AG09309 (cell line): ENCODE measurements around the gene PTPRU.

Experiments used
- DNase-seq: peaks from one replicate; pipeline ENCODE4 v3.0.0-alpha.2; 2010; ENCODE audit warnings: low read depth
- H3K4me3 ChIP-seq: 2 replicates; pipeline ENCODE4 v1.5.1; 2011; ENCODE audit warnings: mild to moderate bottlenecking, low read depth, low read length, moderate library complexity; ENCODE audit not compliant: control insufficient read depth
- CTCF ChIP-seq: IDR thresholded peaks from 2 replicates; pipeline ENCODE4 v1.5.1; 2011; ENCODE audit warnings: mild to moderate bottlenecking, low read depth, low read length, inconsistent platforms; ENCODE audit not compliant: insufficient read depth, control insufficient read depth; ENCODE audit errors: missing control alignments

PTPRU gene

DNA sequence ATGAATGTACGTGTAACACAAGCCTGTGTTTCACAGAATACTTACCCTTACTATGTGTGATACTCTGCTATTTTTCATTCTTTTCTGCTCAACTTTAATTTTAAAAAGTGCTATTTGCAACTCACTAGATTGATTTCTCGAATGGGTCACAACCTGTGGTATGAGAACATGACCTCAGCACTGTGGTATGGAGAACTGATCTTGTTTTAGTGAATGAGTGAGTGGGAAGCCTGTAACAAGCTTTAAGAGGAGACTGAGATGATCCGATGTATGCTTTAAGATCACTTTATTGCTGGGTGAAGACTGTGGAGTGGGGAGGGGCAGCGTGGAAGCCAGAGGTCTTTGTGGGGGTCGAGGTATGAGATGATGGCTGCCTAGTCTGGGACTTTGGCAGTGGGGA lies 27.1 kb upstream of the PTPRU start:
- DNase-seq: no peak
- H3K4me3 ChIP-seq: no peak overlapping the region
- no peak for TF ChIP-seq CTCF

DNA sequence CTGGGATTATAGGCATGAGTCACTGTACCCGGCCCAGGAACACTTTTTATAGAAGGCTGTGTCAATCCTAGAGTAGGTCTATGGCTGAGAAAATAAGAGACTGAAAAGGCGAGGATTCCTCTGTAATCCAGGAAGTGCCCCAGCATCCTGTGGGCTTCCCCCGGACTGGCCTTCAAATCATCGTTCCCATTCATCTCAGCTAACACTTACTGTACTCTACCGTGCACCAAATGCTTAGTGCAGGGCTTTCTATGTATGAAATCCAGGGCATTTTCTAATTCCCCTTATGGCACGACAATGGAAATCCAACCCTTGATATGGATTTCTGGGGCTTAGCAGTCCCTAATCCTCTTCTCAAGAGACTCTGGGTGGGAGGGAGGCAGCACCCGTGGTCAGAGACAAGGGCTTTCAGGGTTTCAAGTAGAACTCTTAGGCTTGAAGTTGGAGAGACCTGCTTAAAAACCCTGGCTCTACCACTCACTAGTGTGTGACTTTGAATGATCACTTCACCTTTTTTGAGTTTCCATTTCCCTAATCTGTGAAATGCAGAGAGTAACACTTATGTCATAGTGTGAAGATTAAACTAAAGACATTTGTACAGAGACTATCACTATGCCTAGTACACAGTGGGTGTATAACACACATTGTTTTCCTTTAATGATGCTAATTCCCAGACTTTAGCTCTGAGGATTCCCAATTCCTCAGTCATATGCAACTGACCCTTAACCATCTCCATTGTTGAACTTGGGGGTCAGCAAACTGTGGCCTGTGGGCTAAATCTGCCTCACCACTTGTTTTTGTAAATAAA lies 25.8 kb upstream of the PTPRU start:
- TF ChIP-seq CTCF: no peak
- DNase-seq: no peak
- no peak overlapping the region for H3K4me3 ChIP-seq

GRCh38 chr1:29211086-29212030 lies 25.0 kb upstream of the PTPRU start:
- H3K4me3 ChIP-seq: no peak overlapping the region
- TF ChIP-seq CTCF: no peak
- no peak for DNase-seq

DNA sequence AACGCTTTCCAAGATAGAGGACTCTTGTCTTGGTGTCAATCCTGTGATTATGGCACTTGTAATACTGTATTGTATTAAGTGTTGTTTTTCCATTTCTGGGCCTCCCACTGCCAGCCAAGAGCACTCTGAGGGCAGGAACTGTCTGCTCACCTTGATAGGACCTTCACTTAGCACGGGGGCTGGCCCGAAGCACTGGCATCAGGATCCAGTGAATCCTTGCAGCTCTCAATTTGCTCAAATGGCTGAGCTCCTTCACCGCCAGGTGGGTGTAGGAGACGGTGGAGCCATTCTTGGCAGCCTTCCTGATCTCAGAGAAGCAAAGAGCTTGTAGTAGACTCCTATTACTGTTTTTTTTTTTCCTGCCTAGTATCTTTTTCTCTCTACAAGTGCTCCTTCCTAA lies 23.3 kb upstream of the PTPRU start:
- no peak overlapping the region for H3K4me3 ChIP-seq
- no peak for DNase-seq
- TF ChIP-seq CTCF: no peak

- H3K4me3 ChIP-seq: no peak overlapping the region
- TF ChIP-seq CTCF: no peak
- DNase-seq: no peak
These were observed 18.7 kb upstream of the PTPRU start for GRCh38 chr1:29217633-29218032.

DNA sequence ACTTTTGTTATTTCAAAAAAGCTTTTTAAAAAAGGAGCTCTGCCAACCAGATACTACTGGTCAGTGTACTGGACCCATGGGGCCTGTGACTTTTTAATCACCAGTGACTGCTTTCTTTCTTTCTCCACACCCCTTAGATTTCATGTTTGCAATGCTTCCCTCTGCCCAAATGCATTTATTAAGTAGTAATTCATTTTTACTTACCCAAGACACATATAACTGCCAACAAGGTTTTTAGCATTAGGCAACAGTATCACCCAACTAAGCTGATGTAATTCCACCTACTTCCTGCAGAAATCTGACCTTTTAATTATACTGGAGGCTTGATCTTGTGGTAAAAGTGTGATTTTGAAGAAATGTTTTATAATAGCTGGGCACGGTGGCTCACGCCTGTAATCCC lies 18.1 kb upstream of the PTPRU start:
- H3K4me3 ChIP-seq: no peak overlapping the region
- no peak for TF ChIP-seq CTCF
- peak; percentile 67 for DNase-seq
